ENCODE measurements around the gene SP140L. TPM values are rescaled to one million over a fixed set of nuclear protein-coding genes. Genes with fewer than 3 reads are reported as not detected.

The SP140L gene
- total and polyA plus RNA-seq, 2 of the 8 experiments (the other 6 are each of a cell fraction or from before 2014, with no cell fraction given) = 0.36 to 1.5 TPM

GRCh38 chr2:230335461-230335863 lies 8.5 kb downstream of the SP140L start (continued):
- TF ChIP-seq ATF2 (IDR thresholded peaks at IDR 0.05; ENCODE audit: low read length) (no peak), RBBP5 (IDR thresholded peaks at IDR 0.05; ENCODE audit: borderline replicate concordance, low read depth, low read length) (no peak), BRCA1 (IDR thresholded peaks at IDR 0.05; ENCODE audit: low read depth, low read length) (no peak)

Data from H1 (cell line).